Neural progenitor cell (in vitro differentiated cells): ENCODE data around the gene MEIOSIN.

Experiments
- CTCF ChIP-seq: fragments of 200-600 bp; sonication (generic); IDR thresholded peaks from 2 replicates; pipeline ENCODE4 v1.5.1; 2017; ENCODE audit warnings: antibody characterized with exemption, mild to moderate bottlenecking
- EZH2 ChIP-seq: fragments of 200-600 bp; sonication (generic); IDR thresholded peaks from 2 replicates; pipeline ENCODE4 v1.6.1; 2017; ENCODE audit warnings: antibody characterized with exemption, mild to moderate bottlenecking, moderate library complexity
- EZH2phosphoT487 ChIP-seq: fragments of 200-600 bp; sonication (generic); IDR thresholded peaks from 2 replicates; pipeline ENCODE4 v1.6.1; 2017; ENCODE audit warnings: antibody characterized with exemption

GRCh38 chr19:45778010-45778661 lies 44.9 kb downstream of the MEIOSIN start:
- no peak for TF ChIP-seq CTCF
- TF ChIP-seq EZH2phosphoT487: no peak
- no peak for TF ChIP-seq EZH2
